GM12875 (cell line): ENCODE data around the gene RFX1.
"Not testable (repeated sequence)": the region's sequence is repeated elsewhere in the genome, so short reads cannot be mapped to it uniquely, and the experiment has no call there.

Experiments
- H3K4me3 ChIP-seq: one replicate; pipeline ENCODE4 v1.5.1; 2011; ENCODE audit warnings: low read depth, low read length, control low read depth
- CTCF ChIP-seq: IDR thresholded peaks from 2 replicates; pipeline ENCODE4 v1.5.1; 2011; ENCODE audit warnings: low read depth, mild to moderate bottlenecking, control low read depth, inconsistent platforms, low read length, moderate library complexity, borderline replicate concordance; ENCODE audit not compliant: insufficient read depth

Gene RFX1

GRCh38 chr19:13923194-13923987, 82.7 kb downstream of the RFX1 start:
- no peak for TF ChIP-seq CTCF
- H3K4me3 ChIP-seq, result no peak overlapping the region

- H3K4me3 ChIP-seq, result not testable (repeated sequence)
Observed at GRCh38 chr19:13922118-13922517, 84.0 kb downstream of the RFX1 start.

- no peak overlapping the region for H3K4me3 ChIP-seq
- no peak for TF ChIP-seq CTCF
Observed at GRCh38 chr19:13920940-13921747, 85.0 kb downstream of the RFX1 start.

- no peak overlapping the region for H3K4me3 ChIP-seq
- TF ChIP-seq CTCF, result no peak
Observed at GRCh38 chr19:13920524-13920923, 85.6 kb downstream of the RFX1 start.

- TF ChIP-seq CTCF, result no peak
Observed at GRCh38 chr19:13918726-13919411, 87.3 kb downstream of the RFX1 start.

GRCh38 chr19:13917888-13918406, 88.2 kb downstream of the RFX1 start:
- no peak overlapping the region for H3K4me3 ChIP-seq
- no peak for TF ChIP-seq CTCF

More at GRCh38 chr19:13918726-13919411, 87.3 kb downstream of the RFX1 start:
- no peak overlapping the region for H3K4me3 ChIP-seq

- TF ChIP-seq CTCF, result no peak
Observed at GRCh38 chr19:13914777-13915176, 91.3 kb downstream of the RFX1 start.

More at GRCh38 chr19:13914777-13915176, 91.3 kb downstream of the RFX1 start:
- no peak overlapping the region for H3K4me3 ChIP-seq
